ENCODE measurements around the gene PMEPA1.

GRCh38 chr20:57601211-57601570 is 108.6 kb downstream of the PMEPA1 start:
- TF ChIP-seq CTCF (IDR thresholded peaks at IDR 0.05), result no peak
- no peak for TF ChIP-seq EZH2 (IDR thresholded peaks at IDR 0.05; ENCODE audit: borderline replicate concordance, insufficient read depth, low read depth, low read length, poor library complexity, severe bottlenecking)
